NK-92 (cell line): ENCODE results near the gene CCL23.
"Not testable (repeated sequence)": the region's sequence is repeated elsewhere in the genome, so short reads cannot be mapped to it uniquely, and the experiment has no call there.

Source experiments
- DNase-seq: peaks from one replicate; lab custom pipeline; 2025; ENCODE audit not compliant: unreplicated experiment; lab: John Stamatoyannopoulos, UW

Gene CCL23

GRCh38 chr17:36017799-36018198 lies at the start of gene CCL23:
CCL23 (minus strand) TSS chr17:36017972; CDS start chr17:36017897, 75 bp downstream.
- DNase-seq = no peak

- no peak for DNase-seq
These were observed 48.7 kb upstream of the CCL23 start for GRCh38 chr17:36066365-36066985.

GRCh38 chr17:36063786-36064541 lies 46.2 kb upstream of the CCL23 start, which contains the start of gene CCL18:
CCL18 (plus strand) TSS chr17:36064272; CDS start chr17:36064343, 71 bp downstream.
- no peak for DNase-seq

GRCh38 chr17:36060816-36061215 lies 43.0 kb upstream of the CCL23 start:
- no peak for DNase-seq

- no peak for DNase-seq
These were observed 41.6 kb upstream of the CCL23 start for GRCh38 chr17:36059406-36059805.

GRCh38 chr17:36057911-36058310 lies 40.1 kb upstream of the CCL23 start:
- no peak for DNase-seq

- DNase-seq = no peak
These were observed 38.2 kb upstream of the CCL23 start for GRCh38 chr17:36055921-36056520.

GRCh38 chr17:36055171-36055570 lies 37.4 kb upstream of the CCL23 start:
- no peak for DNase-seq

- DNase-seq = no peak
These were observed 31.9 kb upstream of the CCL23 start for GRCh38 chr17:36049643-36050042.

- no peak for DNase-seq
These were observed 30.3 kb upstream of the CCL23 start for GRCh38 chr17:36048066-36048465.

- DNase-seq = no peak
These were observed 18.5 kb upstream of the CCL23 start for GRCh38 chr17:36036235-36036634.

- DNase-seq = no peak
These were observed 16.4 kb upstream of the CCL23 start for GRCh38 chr17:36034127-36034526.

GRCh38 chr17:36030956-36031355 lies 13.2 kb upstream of the CCL23 start:
- DNase-seq = no peak

GRCh38 chr17:36027761-36028160 lies 10.0 kb upstream of the CCL23 start:
- DNase-seq = no peak

- no peak for DNase-seq
These were observed 6.5 kb upstream of the CCL23 start for GRCh38 chr17:36024106-36024869.

GRCh38 chr17:36019423-36019822 lies 1.7 kb upstream of the CCL23 start:
- no peak for DNase-seq

- DNase-seq = no peak
These were observed 1.2 kb downstream of the CCL23 start for GRCh38 chr17:36016555-36016954.

GRCh38 chr17:36015895-36016294 lies 1.9 kb downstream of the CCL23 start:
- not testable (repeated sequence) for DNase-seq

- no peak for DNase-seq
These were observed 2.8 kb downstream of the CCL23 start for GRCh38 chr17:36014946-36015345.

- DNase-seq = no peak
These were observed 6.6 kb downstream of the CCL23 start for GRCh38 chr17:36011201-36011600.

- no peak for DNase-seq
These were observed 8.6 kb downstream of the CCL23 start for GRCh38 chr17:36008998-36009665.
